H9 (cell line): ENCODE data around the gene MIS12. TPM values are rescaled to one million over a fixed set of nuclear protein-coding genes. Genes with fewer than 3 reads are reported as not detected.

Experiments
- DNase-seq: peaks from one replicate; pipeline ENCODE4 v3.0.0-alpha.2; 2017
- H2AFZ ChIP-seq: one replicate; pipeline ENCODE4 v1.6.1; 2013; ENCODE audit warnings: mild to moderate bottlenecking, low read length, control low read depth, moderate library complexity
- H2AK5ac ChIP-seq: 2 replicates; pipeline ENCODE4 v1.6.1; 2013; ENCODE audit warnings: low read length, control low read depth, mixed read lengths; ENCODE audit not compliant: insufficient read length
- H2BK120ac ChIP-seq: one replicate; pipeline ENCODE4 v1.6.1; 2013; ENCODE audit warnings: low read depth, mild to moderate bottlenecking, low read length, control low read depth, inconsistent platforms; ENCODE audit not compliant: poor library complexity, severe bottlenecking
- H2BK12ac ChIP-seq: 2 replicates; pipeline ENCODE4 v1.6.1; 2013; ENCODE audit warnings: low read length, control low read depth, mixed read lengths, low read depth; ENCODE audit not compliant: insufficient read length
- H2BK15ac ChIP-seq: 2 replicates; pipeline ENCODE4 v1.6.1; 2013; ENCODE audit warnings: low read depth, low read length, control low read depth
- H2BK20ac ChIP-seq: one replicate; pipeline ENCODE4 v1.6.1; 2013; ENCODE audit warnings: low read depth, mild to moderate bottlenecking, low read length, control low read depth, inconsistent platforms; ENCODE audit not compliant: poor library complexity, severe bottlenecking
- H2BK5ac ChIP-seq: 2 replicates; pipeline ENCODE4 v1.6.1; 2013; ENCODE audit warnings: low read length, control low read depth, mixed read lengths; ENCODE audit not compliant: insufficient read length
- H3K14ac ChIP-seq: 2 replicates; pipeline ENCODE4 v1.6.1; 2013; ENCODE audit warnings: low read length, control low read depth; ENCODE audit not compliant: insufficient read depth
- H3K18ac ChIP-seq: 2 replicates; pipeline ENCODE4 v1.6.1; 2013; ENCODE audit warnings: low read depth, mild to moderate bottlenecking, mixed read lengths, low read length, control low read depth; ENCODE audit not compliant: insufficient read length
- H3K23ac ChIP-seq: 2 replicates; pipeline ENCODE4 v1.6.1; 2013; ENCODE audit warnings: low read length, control low read depth, mixed read lengths, low read depth; ENCODE audit not compliant: insufficient read length
- H3K23me2 ChIP-seq: 2 replicates; pipeline ENCODE4 v1.6.1; 2013; ENCODE audit warnings: low read depth, mild to moderate bottlenecking, mixed read lengths, low read length, control low read depth; ENCODE audit not compliant: insufficient read length, poor library complexity, severe bottlenecking
- H3K27ac ChIP-seq: 2 replicates; pipeline ENCODE4 v1.5.1; 2013; ENCODE audit warnings: low read length, control low read depth, mixed read lengths, low read depth; ENCODE audit not compliant: insufficient read length
- H3K27me3 ChIP-seq: 2 replicates; pipeline ENCODE4 v1.6.1; 2013; ENCODE audit warnings: low read length, control low read depth, inconsistent platforms; ENCODE audit not compliant: insufficient read depth
- H3K4ac ChIP-seq: 2 replicates; pipeline ENCODE4 v1.6.1; 2013; ENCODE audit warnings: low read depth, mild to moderate bottlenecking, control low read depth, inconsistent platforms, low read length, moderate library complexity
- H3K4me1 ChIP-seq: 2 replicates; pipeline ENCODE4 v1.6.1; 2013; ENCODE audit warnings: low read length, control low read depth, inconsistent platforms; ENCODE audit not compliant: insufficient read depth
- H3K4me2 ChIP-seq: 2 replicates; pipeline ENCODE4 v1.6.1; 2013; ENCODE audit warnings: low read length, control low read depth, mixed read lengths; ENCODE audit not compliant: insufficient read length, insufficient read depth
- H3K56ac ChIP-seq: 2 replicates; pipeline ENCODE4 v1.6.1; 2013; ENCODE audit warnings: low read depth, mild to moderate bottlenecking, mixed read lengths, low read length, control low read depth; ENCODE audit not compliant: insufficient read length
- H3K79me1 ChIP-seq: 2 replicates; pipeline ENCODE4 v1.6.1; 2013; ENCODE audit warnings: low read depth, mild to moderate bottlenecking, moderate library complexity, low read length, control low read depth, inconsistent platforms; ENCODE audit not compliant: insufficient read depth, poor library complexity, severe bottlenecking
- H3K79me2 ChIP-seq: 2 replicates; pipeline ENCODE4 v1.6.1; 2013; ENCODE audit warnings: low read length, control low read depth, inconsistent platforms; ENCODE audit not compliant: insufficient read depth
- H3K9ac ChIP-seq: 2 replicates; pipeline ENCODE4 v1.6.1; 2013; ENCODE audit warnings: low read length, control low read depth, mixed read lengths; ENCODE audit not compliant: insufficient read length; ENCODE audit errors: extremely low read depth
- H3K9me3 ChIP-seq: one replicate; pipeline ENCODE4 v1.6.1; 2013; ENCODE audit warnings: low read depth, low read length, inconsistent platforms; ENCODE audit not compliant: control insufficient read depth
- H3T11ph ChIP-seq: one replicate; pipeline ENCODE4 v1.6.1; 2013; ENCODE audit warnings: mild to moderate bottlenecking, low read length, control low read depth, inconsistent platforms
- H4K20me1 ChIP-seq: one replicate; pipeline ENCODE4 v1.6.1; 2013; ENCODE audit not compliant: control insufficient read depth, insufficient read length, insufficient read depth
- H4K5ac ChIP-seq: 2 replicates; pipeline ENCODE4 v1.6.1; 2013; ENCODE audit warnings: low read depth, mild to moderate bottlenecking, mixed read lengths, low read length, control low read depth; ENCODE audit not compliant: insufficient read length
- H4K8ac ChIP-seq: replicated peaks from 2 replicates; pipeline ENCODE4 v1.6.1; 2013; ENCODE audit warnings: low read length, control low read depth, mixed read lengths, low read depth; ENCODE audit not compliant: insufficient read length
- H4K91ac ChIP-seq: 2 replicates; pipeline ENCODE4 v1.6.1; 2013; ENCODE audit warnings: low read depth, mild to moderate bottlenecking, moderate library complexity, mixed read lengths, low read length, control low read depth; ENCODE audit not compliant: insufficient read length
- H3K27ac Mint-ChIP-seq, 3 experiments: 2 replicates in 2 of 3; 3 replicates in 1 of 3; pipeline ENCODE4 v1.8.0; 2020 to 2021; ENCODE audit warnings: mixed read lengths in 3 of 3, mild to moderate bottlenecking in 1 of 3, moderate library complexity in 1 of 3
- H3K27me3 Mint-ChIP-seq: 2 replicates; pipeline ENCODE4 v1.8.0; 2021; ENCODE audit warnings: low read depth, mild to moderate bottlenecking, moderate library complexity, mixed read lengths
- H3K36me3 Mint-ChIP-seq, 3 experiments: 2 replicates in 2 of 3; 3 replicates in 1 of 3; pipeline ENCODE4 v1.8.0; 2020 to 2021; ENCODE audit warnings: low read depth in 3 of 3, mixed read lengths in 3 of 3; ENCODE audit not compliant: insufficient read depth in 1 of 3
- H3K4me1 Mint-ChIP-seq, 2 experiments: 2 replicates each; pipeline ENCODE4 v1.8.0; 2020; ENCODE audit warnings: mixed read lengths in 2 of 2
- H3K4me3 Mint-ChIP-seq, 2 experiments: 2 replicates in 1 of 2; 3 replicates in 1 of 2; pipeline ENCODE4 v1.8.0; 2020 to 2021; ENCODE audit warnings: mild to moderate bottlenecking in 2 of 2, mixed read lengths in 2 of 2, moderate library complexity in 1 of 2
- H3K9me3 Mint-ChIP-seq, 2 experiments: 2 replicates in 1 of 2; 3 replicates in 1 of 2; pipeline ENCODE4 v1.8.0; 2020; ENCODE audit warnings: mild to moderate bottlenecking in 2 of 2, mixed read lengths in 2 of 2, moderate library complexity in 1 of 2
- WGBS: extraction: QIAGEN DNeasy Blood & Tissue Kit; methylation state at CpG from one replicate; pipeline ENCODE4 v1.1.7; 2013; ENCODE audit warnings: missing lambda C conversion rate, low lambda C conversion rate, mixed read lengths; ENCODE audit not compliant: insufficient read length; ENCODE audit errors: extremely low coverage; 5-methylcytosine and 5-hydroxymethylcytosine counted together
- total RNA-seq: library from RNA; stranded (reverse); gene quantifications from 2 replicates; pipeline ENCODE4 v1.2.1, GENCODE V29; 2021
- TF ChIP-seq, protein P1 (sequence below): fragments of 200-600 bp; sonication (generic); conservative IDR thresholded peaks from 3 replicates; pipeline ENCODE4 v1.8.0; 2021; ENCODE audit warnings: antibody characterized with exemption, mild to moderate bottlenecking

MIS12 gene
- total RNA-seq, 1 experiment from 2014 or later = 30.7 TPM

DNA sequence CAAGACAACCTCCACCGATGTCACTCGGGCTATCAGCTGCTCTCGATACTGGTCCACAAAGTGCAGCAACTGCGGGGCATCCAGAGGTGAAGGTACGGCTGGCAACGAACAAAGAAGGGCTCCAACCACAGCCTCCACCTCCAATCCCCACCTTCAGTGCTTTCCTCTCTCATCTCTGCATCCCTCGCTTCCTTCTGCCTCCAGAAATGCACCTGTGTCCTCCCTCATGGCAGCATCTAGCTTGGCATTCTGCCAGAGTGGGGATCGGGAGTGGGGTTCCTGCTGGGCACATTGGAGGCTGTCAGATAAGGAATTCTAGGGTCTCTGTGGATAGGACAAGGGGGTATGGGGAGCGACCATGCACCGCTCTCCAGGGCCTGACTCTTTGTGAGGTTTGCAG, 28.6 kb downstream of the MIS12 start:
- no peaks in the 10 kb centered on the region for H3K27me3 ChIP-seq
- no peak overlapping the region for H2AFZ ChIP-seq
- no peak overlapping the region for H2BK12ac ChIP-seq
- peaks cover 3 to 5% of the 10 kb centered on the region in 2 experiments; a peak in 1 of 4 replicates for H3K4me1 Mint-ChIP-seq
- WGBS = no CpG with 5 or more reads among the region's 10 CpGs
- no peak overlapping the region for H3K14ac ChIP-seq
- H3K4me1 ChIP-seq = no peaks in the 10 kb centered on the region
- no peak overlapping the region for H3T11ph ChIP-seq
- no peak overlapping the region for H3K18ac ChIP-seq
- H2BK20ac ChIP-seq = no peak overlapping the region
- no peak overlapping the region for H4K5ac ChIP-seq
- no peaks in the 10 kb centered on the region for H3K79me2 ChIP-seq
- no peak overlapping the region for H2BK5ac ChIP-seq
- no peak overlapping the region for H4K8ac ChIP-seq
- H3K9me3 ChIP-seq = no peaks in the 10 kb centered on the region
- H3K4me2 ChIP-seq = no peak overlapping the region
- peaks cover 20% of the 10 kb centered on the region for H3K27me3 Mint-ChIP-seq
- H3K56ac ChIP-seq = no peak overlapping the region
- no peaks in the 10 kb centered on the region for H3K79me1 ChIP-seq
- H3K9me3 Mint-ChIP-seq = no peaks in the 10 kb centered on the region
- H3K4ac ChIP-seq = no peak overlapping the region
- no peaks in the 10 kb centered on the region for H4K20me1 ChIP-seq
- no peak overlapping the region for H3K27ac ChIP-seq
- H3K4me3 Mint-ChIP-seq = no peak overlapping the region
- TF ChIP-seq, protein P1, sequence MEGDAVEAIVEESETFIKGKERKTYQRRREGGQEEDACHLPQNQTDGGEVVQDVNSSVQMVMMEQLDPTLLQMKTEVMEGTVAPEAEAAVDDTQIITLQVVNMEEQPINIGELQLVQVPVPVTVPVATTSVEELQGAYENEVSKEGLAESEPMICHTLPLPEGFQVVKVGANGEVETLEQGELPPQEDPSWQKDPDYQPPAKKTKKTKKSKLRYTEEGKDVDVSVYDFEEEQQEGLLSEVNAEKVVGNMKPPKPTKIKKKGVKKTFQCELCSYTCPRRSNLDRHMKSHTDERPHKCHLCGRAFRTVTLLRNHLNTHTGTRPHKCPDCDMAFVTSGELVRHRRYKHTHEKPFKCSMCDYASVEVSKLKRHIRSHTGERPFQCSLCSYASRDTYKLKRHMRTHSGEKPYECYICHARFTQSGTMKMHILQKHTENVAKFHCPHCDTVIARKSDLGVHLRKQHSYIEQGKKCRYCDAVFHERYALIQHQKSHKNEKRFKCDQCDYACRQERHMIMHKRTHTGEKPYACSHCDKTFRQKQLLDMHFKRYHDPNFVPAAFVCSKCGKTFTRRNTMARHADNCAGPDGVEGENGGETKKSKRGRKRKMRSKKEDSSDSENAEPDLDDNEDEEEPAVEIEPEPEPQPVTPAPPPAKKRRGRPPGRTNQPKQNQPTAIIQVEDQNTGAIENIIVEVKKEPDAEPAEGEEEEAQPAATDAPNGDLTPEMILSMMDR = no peak
- peak overlapping the region; percentile 2 for H2AK5ac ChIP-seq
- H3K9ac ChIP-seq = no peak overlapping the region
- H3K36me3 Mint-ChIP-seq = no peaks in the 10 kb centered on the region
- H2BK120ac ChIP-seq = no peak overlapping the region
- no peaks in the 10 kb centered on the region for H3K23me2 ChIP-seq
- no peak for DNase-seq
- no peak overlapping the region for H3K23ac ChIP-seq
- peak overlapping the region; percentile 45 for H4K91ac ChIP-seq
- H2BK15ac ChIP-seq = no peak overlapping the region
- no peak overlapping the region for H3K27ac Mint-ChIP-seq
